Endothelial cell of umbilical vein (primary cell): ENCODE results near the gene ABLIM2. TPM values are rescaled to one million over a fixed set of nuclear protein-coding genes. Genes with fewer than 3 reads are reported as not detected.
"Not testable (repeated sequence)": the region's sequence is repeated elsewhere in the genome, so short reads cannot be mapped to it uniquely, and the experiment has no call there.

ENCODE experiments used
- BruUV-seq: library from RNA; stranded (reverse); fragments of 400-500 nt; replicated peaks from 2 replicates; lab custom pipeline; 2021; lab: Mats Ljungman, UMichigan
- CTCF ChIA-PET: fragments of 300-600, 350-600 bp; sonication (Branson Sonifier 250); formaldehyde crosslinking; loops from one replicate; lab custom pipeline; 2021; ENCODE audit warnings: antibody characterized with exemption, inconsistent platforms; lab: Charles Lee
- POLR2A ChIA-PET: fragments of 300-600, 350-600 bp; sonication (Branson Sonifier 250); formaldehyde crosslinking; loops from one replicate; lab custom pipeline; 2021; ENCODE audit warnings: antibody characterized with exemption, inconsistent platforms; lab: Charles Lee
- DNase-seq: peaks from one replicate; pipeline ENCODE4 v3.0.0-alpha.2; 2011; ENCODE audit warnings: low read depth, low spot score
- FAIRE-seq: peaks from 2 replicates; lab custom pipeline; 2011; peaks lifted over from hg19 to GRCh38; lab: Jason Lieb, UNC
- H2AFZ ChIP-seq: 2 replicates; pipeline ENCODE4 v1.6.0; 2012; ENCODE audit warnings: low read depth, low read length, control low read depth, inconsistent platforms
- H3K27ac ChIP-seq: 2 replicates; pipeline ENCODE4 v1.5.1; 2011; ENCODE audit warnings: low read depth, mild to moderate bottlenecking, control low read depth, low read length, moderate library complexity; ENCODE audit not compliant: insufficient read depth
- H3K27me3 ChIP-seq, 2 experiments: 2 replicates each; pipeline versions ENCODE4 v1.6.0 to v1.6.1; 2011; ENCODE audit warnings: low read length in 2 of 2, mixed read lengths in 1 of 2; ENCODE audit not compliant: control insufficient read depth in 2 of 2, insufficient read depth in 2 of 2
- H3K36me3 ChIP-seq, 2 experiments: 2 replicates in 1 of 2; 3 replicates in 1 of 2; pipeline ENCODE4 v1.5.1; 2011; ENCODE audit warnings: low read length in 2 of 2, mild to moderate bottlenecking in 1 of 2, moderate library complexity in 1 of 2; ENCODE audit not compliant: control insufficient read depth in 2 of 2, insufficient read depth in 2 of 2; ENCODE audit errors: extremely low read depth in 1 of 2
- H3K4me1 ChIP-seq: 3 replicates; pipeline ENCODE4 v1.5.1; 2011; ENCODE audit warnings: mild to moderate bottlenecking, low read length; ENCODE audit not compliant: control insufficient read depth, insufficient read depth; ENCODE audit errors: extremely low read depth
- H3K4me2 ChIP-seq: 2 replicates; pipeline ENCODE4 v1.6.1; 2011; ENCODE audit warnings: low read length, control low read depth, mixed read lengths; ENCODE audit not compliant: insufficient read depth
- H3K4me3 ChIP-seq, 3 experiments: fragments of 200-600 bp in 1 of 3; sonication (generic), shearing (Covaris generic) in 1 of 3; replicated peaks in 1 of 3; 2 replicates each; pipeline ENCODE4 v1.5.1; 2011 to 2016; ENCODE audit warnings: control low read depth in 3 of 3, low read length in 3 of 3, mild to moderate bottlenecking in 2 of 3, inconsistent platforms in 1 of 3, low read depth in 1 of 3, moderate library complexity in 1 of 3; ENCODE audit not compliant: insufficient read depth in 1 of 3
- H3K79me2 ChIP-seq: 2 replicates; pipeline ENCODE4 v1.6.0; 2012; ENCODE audit warnings: low read length, inconsistent platforms; ENCODE audit not compliant: control insufficient read depth, insufficient read depth
- H3K9ac ChIP-seq: replicated peaks from 2 replicates; pipeline ENCODE3; 2011; ENCODE audit warnings: low read length, control low read depth; ENCODE audit not compliant: insufficient read depth; ENCODE audit errors: extremely low read depth
- H3K9me1 ChIP-seq: replicated peaks from 3 replicates; pipeline ENCODE4 v1.6.0; 2011; ENCODE audit warnings: mild to moderate bottlenecking, low read length; ENCODE audit not compliant: control insufficient read depth, insufficient read depth; ENCODE audit errors: extremely low read depth
- H3K9me3 ChIP-seq: replicated peaks from 2 replicates; pipeline ENCODE4 v1.5.1; 2012; ENCODE audit warnings: low read length, inconsistent platforms; ENCODE audit not compliant: control insufficient read depth, insufficient read depth
- H4K20me1 ChIP-seq: replicated peaks from 2 replicates; pipeline ENCODE3; 2011; ENCODE audit warnings: mild to moderate bottlenecking, low read length; ENCODE audit not compliant: control insufficient read depth, insufficient read depth; ENCODE audit errors: extremely low read depth
- CTCF ChIP-seq, 2 donors: IDR thresholded peaks; 1 replicate in 1 of 2; 2 replicates in 1 of 2; pipeline ENCODE4 v1.5.1; 2011; ENCODE audit warnings: low read length in 2 of 2, mild to moderate bottlenecking in 2 of 2, moderate library complexity in 2 of 2, control low read depth in 1 of 2, inconsistent platforms in 1 of 2, low read depth in 1 of 2; ENCODE audit not compliant: insufficient read depth in 1 of 2; ENCODE audit errors: extremely low read depth in 1 of 2
- FOS ChIP-seq: IDR thresholded peaks from 2 replicates; pipeline ENCODE4 v1.6.1; 2011; ENCODE audit warnings: mild to moderate bottlenecking, low read length, moderate library complexity, borderline replicate concordance; ENCODE audit not compliant: insufficient read depth
- GATA2 ChIP-seq: IDR thresholded peaks from 2 replicates; pipeline ENCODE4 v1.7.0; 2011; ENCODE audit warnings: low read depth, mild to moderate bottlenecking, moderate library complexity, mixed read lengths, low read length; ENCODE audit not compliant: insufficient read length, insufficient read depth
- JUN ChIP-seq: IDR thresholded peaks from 2 replicates; pipeline ENCODE4 v1.6.1; 2011; ENCODE audit warnings: borderline replicate concordance, low read depth; ENCODE audit not compliant: insufficient read length, insufficient read depth
- POLR2A ChIP-seq: IDR thresholded peaks from 2 replicates; pipeline ENCODE4 v1.6.1; 2012; ENCODE audit warnings: low read depth, mild to moderate bottlenecking, control low read depth, low read length
- dilution Hi-C: fragments of 300-500 bp; cut with MboI; formaldehyde crosslinking; loops from one replicate; pipeline ENCODE4 v1.15.0; 2019; ENCODE audit warnings: low sequenced_read_pairs; ENCODE audit not compliant: extremely low pct_ligation_motif_present
- intact Hi-C: fragments of 100-400 bp; cut with micrococcal nuclease; formaldehyde crosslinking; loops from one replicate; pipeline ENCODE4 v1.10.0; 2022
- polyA plus RNA-seq, 4 experiments: library from polyadenylated mRNA; depleted of rRNA in 3 of 4; stranded (reverse) in 3 of 4; unstranded in 1 of 4; fragments of >200 nt; gene quantifications; 2 replicates each; pipeline versions ENCODE4 v1.2.1 to v1.2.3, GENCODE V29; 2011 to 2012; ENCODE audit warnings: missing spikeins in 1 of 4
- total RNA-seq: library from RNA; stranded (reverse); gene quantifications from 2 replicates; pipeline ENCODE4 v1.2.3, GENCODE V29; 2021

Gene ABLIM2
- total and polyA plus RNA-seq, 2 donors (not counting 3 experiments of a cell fraction or from before 2014, with no cell fraction given), result 0.28 to 0.66 TPM

DNA sequence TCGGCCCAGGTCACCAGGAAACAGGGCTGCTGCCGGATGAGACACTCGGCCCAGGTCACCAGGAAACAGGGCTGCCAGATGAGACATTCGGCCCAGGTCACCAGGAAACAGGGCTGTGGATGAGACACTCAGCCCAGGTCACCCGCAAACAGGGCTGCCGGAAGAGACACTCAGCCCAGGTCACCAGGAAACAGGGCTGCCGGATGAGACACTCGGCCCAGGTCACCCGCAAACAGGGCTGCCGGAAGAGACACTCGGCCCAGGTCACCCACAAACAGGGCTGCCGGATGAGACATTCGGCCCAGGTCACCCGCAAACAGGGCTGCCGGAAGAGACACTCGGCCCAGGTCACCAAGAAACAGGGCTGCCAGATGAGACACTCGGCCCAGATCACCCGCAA is 240.4 kb downstream of the ABLIM2 start:
- Histone ChIP-seq H3K4me1 (peaks cover 25% of the 10 kb centered on the region), H3K79me2 (peaks cover 100% of the 10 kb centered on the region), H3K27ac (peak overlapping the region; percentile 73)
- H3K4me3 ChIP-seq, H3K36me3 ChIP-seq, DNase-seq, H3K27me3 ChIP-seq, H4K20me1 ChIP-seq, H3K4me2 ChIP-seq, H3K9ac ChIP-seq, FAIRE-seq, H2AFZ ChIP-seq, H3K9me1 ChIP-seq, BruUV-seq, H3K9me3 ChIP-seq, dilution Hi-C loops: not testable (repeated sequence)
- TF ChIP-seq GATA2 (peak; percentile 23), FOS (peak; percentile 64)
- ChIA-PET POLR2A (interaction anchor here (1.5 kb wide), 1 partner anchor 21 kb away, joined by 3 read pairs; the partner anchor contains the start of gene AFAP1), CTCF (interaction anchor here (1.4 to 1.5 kb wide), 2 partner anchors 12 to 14 kb away, joined by 3 read pairs; no protein-coding TSS in a partner anchor)
- intact Hi-C loops, result loop anchor here (5.0 kb wide), 1 partner anchor 274 kb away; no protein-coding TSS in a partner anchor

DNA sequence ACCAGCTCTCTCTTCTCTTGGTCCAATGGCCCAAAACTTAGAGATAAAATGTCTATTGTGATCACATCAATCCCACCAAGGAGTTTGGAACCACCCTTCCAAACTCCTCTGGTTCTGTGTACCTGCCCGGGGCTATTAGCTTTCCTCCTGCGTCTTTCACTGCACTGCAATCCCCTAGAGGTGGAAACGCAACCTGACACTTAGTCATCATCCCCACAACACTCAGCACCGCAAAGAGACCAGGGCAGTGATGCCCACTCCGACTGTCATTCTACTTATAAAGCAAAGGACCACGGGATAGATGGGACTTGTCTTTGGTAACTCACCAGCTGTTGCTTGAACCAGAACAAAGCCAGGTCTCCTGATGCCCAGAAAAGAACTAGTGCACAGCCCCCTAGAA is 240.9 kb downstream of the ABLIM2 start:
- Histone ChIP-seq H3K27ac (peak overlapping the region; percentile 73), H3K4me2 (no peak overlapping the region), H2AFZ (no peak overlapping the region), H3K9ac (no peak overlapping the region), H3K36me3 (no peaks in the 10 kb centered on the region), H3K4me1 (peaks cover 29% of the 10 kb centered on the region), H3K9me1 (no peaks in the 10 kb centered on the region), H3K27me3 (no peaks in the 10 kb centered on the region), H3K4me3 (no peak overlapping the region), H4K20me1 (peaks cover 4% of the 10 kb centered on the region), H3K79me2 (peaks cover 100% of the 10 kb centered on the region), H3K9me3 (no peaks in the 10 kb centered on the region)
- no TSS peak for BruUV-seq
- dilution Hi-C loops, result no loop called here
- intact Hi-C loops, result loop anchor here (5.0 kb wide), 1 partner anchor 275 kb away; no protein-coding TSS in a partner anchor
- POLR2A ChIA-PET, result interaction anchor here (1.5 kb wide), 1 partner anchor 22 kb away, joined by 3 read pairs; the partner anchor contains the start of gene AFAP1
- CTCF ChIA-PET, result interaction anchor here (0.7 to 2.8 kb wide), 4 partner anchors 9 to 13 kb away, joined by 3 to 6 read pairs (median 3); no protein-coding TSS in a partner anchor
- FAIRE-seq (no peak), DNase-seq (no peak)
- TF ChIP-seq CTCF (IDR thresholded peaks at IDR 0.05; ENCODE audit: extremely low read depth in 1 of 2, insufficient read depth in 1 of 2, low read depth in 1 of 2, low read length in 2 of 2), result peak in 1 of 2 donors; percentile 8
- TF ChIP-seq POLR2A, result no peak
- TF ChIP-seq JUN, result no peak
- no peak for TF ChIP-seq FOS
